NCI-H345 treated with DMSO at 0.1 percent for 48 hours (cell line): ENCODE measurements around the gene TXNDC8.
"Not testable (repeated sequence)": the region's sequence is repeated elsewhere in the genome, so short reads cannot be mapped to it uniquely, and the experiment has no call there.

Experiments
- DNase-seq: peaks from one replicate; lab custom pipeline; 2025; ENCODE audit not compliant: unreplicated experiment; lab: John Stamatoyannopoulos, UW

TXNDC8 gene

GRCh38 chr9:110337727-110338126 is at the start of gene TXNDC8:
Gene TXNDC8 (minus strand): TSS chr9:110337863.
- no peak for DNase-seq

- no peak for DNase-seq
Observed at GRCh38 chr9:110383491-110383890, 45.8 kb upstream of the TXNDC8 start.

GRCh38 chr9:110382731-110383130 is 45.1 kb upstream of the TXNDC8 start:
- DNase-seq = no peak

- DNase-seq = no peak
Observed at GRCh38 chr9:110371411-110372007, 33.8 kb upstream of the TXNDC8 start.

- DNase-seq = no peak
Observed at GRCh38 chr9:110370315-110370714, 32.7 kb upstream of the TXNDC8 start.

GRCh38 chr9:110364451-110364850 is 26.8 kb upstream of the TXNDC8 start:
- DNase-seq = no peak

GRCh38 chr9:110358992-110359391 is 21.3 kb upstream of the TXNDC8 start:
- not testable (repeated sequence) for DNase-seq

- DNase-seq = no peak
Observed at GRCh38 chr9:110357505-110357904, 19.8 kb upstream of the TXNDC8 start.

GRCh38 chr9:110356639-110357395 is 19.2 kb upstream of the TXNDC8 start:
- no peak for DNase-seq

GRCh38 chr9:110355911-110356310 is 18.2 kb upstream of the TXNDC8 start:
- no peak for DNase-seq

- DNase-seq = no peak
Observed at GRCh38 chr9:110351009-110351467, 13.4 kb upstream of the TXNDC8 start.

- no peak for DNase-seq
Observed at GRCh38 chr9:110346325-110346724, 8.7 kb upstream of the TXNDC8 start.

- no peak for DNase-seq
Observed at GRCh38 chr9:110344821-110345220, 7.2 kb upstream of the TXNDC8 start.

GRCh38 chr9:110343551-110343950 is 5.9 kb upstream of the TXNDC8 start:
- DNase-seq = no peak

GRCh38 chr9:110340306-110340705 is 2.6 kb upstream of the TXNDC8 start:
- DNase-seq = no peak

- no peak for DNase-seq
Observed at GRCh38 chr9:110338143-110338542, 480 bp upstream of the TXNDC8 start.

GRCh38 chr9:110336363-110336762 is 1.3 kb downstream of the TXNDC8 start:
- no peak for DNase-seq

- no peak for DNase-seq
Observed at GRCh38 chr9:110334871-110335270, 2.8 kb downstream of the TXNDC8 start.

GRCh38 chr9:110334183-110334582 is 3.5 kb downstream of the TXNDC8 start:
- no peak for DNase-seq

GRCh38 chr9:110332766-110333165 is 4.9 kb downstream of the TXNDC8 start:
- DNase-seq = no peak

- DNase-seq = no peak
Observed at GRCh38 chr9:110330484-110331105, 7.1 kb downstream of the TXNDC8 start.

GRCh38 chr9:110329639-110330230 is 7.9 kb downstream of the TXNDC8 start:
- DNase-seq = no peak
